GM12872 (cell line): ENCODE results near the gene RREB1.

Experiments
- TF ChIP-seq, protein P1 (sequence below): IDR thresholded peaks from 3 replicates; pipeline ENCODE4 v1.5.1; 2011; ENCODE audit warnings: low read depth, mild to moderate bottlenecking, low read length, moderate library complexity; ENCODE audit not compliant: insufficient read depth

RREB1 gene

DNA sequence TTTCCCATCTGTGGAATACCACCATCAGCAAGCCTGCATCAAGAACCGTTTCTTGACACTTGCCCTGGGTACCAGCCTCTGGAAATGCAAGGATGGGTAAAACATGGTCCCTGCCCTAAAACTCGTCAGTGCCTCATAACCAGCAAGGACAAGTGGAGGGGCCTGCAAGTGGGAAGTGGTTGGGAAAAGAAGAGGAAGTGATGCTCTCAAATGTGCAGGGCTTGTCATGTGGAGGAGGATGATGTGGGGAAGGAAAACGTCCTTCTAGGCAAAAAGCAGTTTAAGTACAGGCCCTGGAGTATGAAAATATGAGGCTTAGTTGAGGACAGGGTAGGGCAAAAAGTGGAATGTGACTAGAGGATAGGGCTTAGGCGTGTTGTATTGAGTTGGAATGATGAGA lies 19.0 kb downstream of the RREB1 start:
- TF ChIP-seq, protein P1, sequence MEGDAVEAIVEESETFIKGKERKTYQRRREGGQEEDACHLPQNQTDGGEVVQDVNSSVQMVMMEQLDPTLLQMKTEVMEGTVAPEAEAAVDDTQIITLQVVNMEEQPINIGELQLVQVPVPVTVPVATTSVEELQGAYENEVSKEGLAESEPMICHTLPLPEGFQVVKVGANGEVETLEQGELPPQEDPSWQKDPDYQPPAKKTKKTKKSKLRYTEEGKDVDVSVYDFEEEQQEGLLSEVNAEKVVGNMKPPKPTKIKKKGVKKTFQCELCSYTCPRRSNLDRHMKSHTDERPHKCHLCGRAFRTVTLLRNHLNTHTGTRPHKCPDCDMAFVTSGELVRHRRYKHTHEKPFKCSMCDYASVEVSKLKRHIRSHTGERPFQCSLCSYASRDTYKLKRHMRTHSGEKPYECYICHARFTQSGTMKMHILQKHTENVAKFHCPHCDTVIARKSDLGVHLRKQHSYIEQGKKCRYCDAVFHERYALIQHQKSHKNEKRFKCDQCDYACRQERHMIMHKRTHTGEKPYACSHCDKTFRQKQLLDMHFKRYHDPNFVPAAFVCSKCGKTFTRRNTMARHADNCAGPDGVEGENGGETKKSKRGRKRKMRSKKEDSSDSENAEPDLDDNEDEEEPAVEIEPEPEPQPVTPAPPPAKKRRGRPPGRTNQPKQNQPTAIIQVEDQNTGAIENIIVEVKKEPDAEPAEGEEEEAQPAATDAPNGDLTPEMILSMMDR = no peak

DNA sequence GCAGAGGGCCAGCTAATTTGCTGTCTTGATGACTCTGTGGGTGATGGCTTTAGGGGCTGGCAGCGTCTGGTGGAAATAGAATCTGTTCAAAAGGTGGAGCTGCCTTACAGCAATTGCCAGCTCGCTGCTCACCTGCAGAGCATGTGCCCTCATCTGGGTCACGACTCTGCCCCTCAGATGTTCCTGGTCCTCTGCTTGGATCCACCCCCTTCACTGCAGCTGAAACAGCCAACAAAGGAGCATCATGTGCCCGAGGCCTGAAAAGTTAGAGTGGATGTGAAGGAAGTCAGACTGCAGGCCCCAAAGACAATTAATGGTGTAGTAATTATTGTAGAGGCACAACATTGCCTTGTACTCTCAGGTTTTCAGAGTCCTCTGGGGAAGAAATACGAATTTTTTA lies 19.9 kb downstream of the RREB1 start:
- TF ChIP-seq, protein P1 = no peak

DNA sequence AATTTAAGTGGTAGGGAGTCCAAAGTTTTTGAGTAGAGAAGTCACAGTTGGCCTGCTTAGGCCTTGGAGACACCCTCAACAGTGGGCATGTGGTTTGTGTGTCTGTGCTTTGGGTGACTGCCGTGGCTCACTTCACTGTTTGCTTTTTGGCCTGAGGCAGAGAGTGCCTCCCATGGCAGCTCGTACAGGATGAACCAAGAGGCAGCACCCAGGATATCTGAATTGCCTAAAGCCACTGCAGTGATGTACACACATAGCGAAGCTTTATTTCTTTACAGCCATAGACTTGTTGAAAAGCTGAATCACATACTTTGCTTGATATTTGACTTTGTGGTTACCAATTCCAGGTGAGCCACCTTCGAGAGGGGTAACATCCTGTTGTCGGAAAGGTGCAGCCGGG lies 21.6 kb downstream of the RREB1 start:
- TF ChIP-seq, protein P1 = no peak

DNA sequence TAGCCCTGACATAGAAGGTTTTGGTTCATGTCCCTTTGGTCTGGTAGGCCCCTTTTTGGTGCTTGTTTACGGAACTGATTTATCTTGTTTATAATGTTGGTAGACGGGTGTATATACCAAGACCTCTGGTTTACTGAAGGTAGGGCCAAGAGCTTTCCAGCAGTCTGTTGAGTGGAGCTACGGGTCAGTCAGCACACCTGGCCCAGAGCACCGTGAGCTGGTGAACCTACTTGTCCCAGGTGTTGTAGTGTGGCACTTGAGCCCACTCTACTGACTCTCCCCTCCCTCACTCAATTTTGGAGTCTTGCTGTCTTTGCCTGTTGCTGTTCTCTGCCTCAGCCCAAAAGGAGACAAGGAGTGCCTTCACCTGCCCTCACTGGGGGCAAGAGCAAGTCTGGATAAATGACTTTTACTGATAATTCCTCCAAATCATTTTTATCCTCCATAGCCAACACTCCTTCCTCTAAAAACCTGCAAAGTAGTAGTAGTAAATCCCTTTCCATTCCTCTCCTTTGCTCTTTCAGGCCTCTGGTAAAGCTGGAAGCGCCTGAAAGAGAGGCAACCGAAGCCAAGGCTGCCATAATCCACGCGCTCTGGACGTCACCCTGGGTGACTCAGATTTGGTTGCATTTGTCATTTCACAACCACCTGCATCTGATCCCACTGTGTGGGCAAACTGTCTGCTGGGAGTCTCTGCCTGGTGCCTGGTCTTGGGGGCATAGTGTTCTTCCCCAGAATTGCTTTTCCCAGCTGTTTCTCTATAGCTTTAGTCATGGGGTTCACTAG lies 22.2 kb downstream of the RREB1 start:
- TF ChIP-seq, protein P1 = no peak

DNA sequence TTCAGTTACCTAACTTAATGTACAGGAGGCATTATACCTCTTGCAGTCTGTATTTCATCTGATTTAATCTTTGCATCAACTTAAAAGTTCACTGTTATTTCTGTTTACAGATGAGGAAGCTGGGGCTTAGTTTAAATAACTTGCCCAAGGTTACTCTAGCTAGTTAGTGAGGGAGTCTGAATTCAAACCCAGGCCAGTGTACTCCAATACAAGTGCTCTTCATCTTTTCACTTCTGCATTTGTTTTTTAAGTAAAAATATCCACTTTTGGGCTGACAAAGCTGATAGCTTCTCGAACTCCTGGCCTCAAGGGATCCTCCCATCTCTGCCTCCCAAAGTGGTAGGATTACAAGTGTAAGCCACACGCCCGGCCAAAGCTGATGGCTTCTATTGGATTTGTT lies 23.6 kb downstream of the RREB1 start:
- TF ChIP-seq, protein P1 = no peak

DNA sequence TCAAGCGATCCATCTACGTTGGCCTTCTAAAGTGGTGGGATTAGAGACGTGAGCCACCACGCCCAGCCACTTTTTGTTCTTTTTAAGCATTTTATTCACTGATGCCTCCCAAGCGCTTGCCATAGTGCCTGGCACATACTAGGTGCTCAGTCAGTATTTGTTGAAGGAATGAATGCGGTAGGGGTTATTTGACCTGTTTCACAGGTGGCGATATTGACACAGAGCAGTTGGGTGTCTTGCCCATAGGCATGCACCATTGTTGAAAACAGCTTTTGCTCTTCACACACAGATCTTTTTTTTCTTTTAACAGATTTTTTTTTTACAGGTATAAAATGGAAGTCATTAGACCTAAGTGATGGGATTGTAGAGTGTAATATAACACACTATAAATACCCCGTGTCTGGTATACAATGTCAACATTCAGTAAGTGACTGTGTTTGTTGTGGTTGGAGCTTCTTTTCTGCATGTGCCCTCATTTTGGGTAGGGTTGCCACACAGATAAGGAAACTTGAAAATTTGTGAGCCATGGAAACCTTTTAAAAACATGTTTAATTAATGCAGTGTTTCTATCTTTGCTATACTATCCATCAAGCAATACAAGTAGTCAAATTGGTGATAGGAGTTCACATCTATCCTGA lies 24.8 kb downstream of the RREB1 start:
- TF ChIP-seq, protein P1 = no peak

DNA sequence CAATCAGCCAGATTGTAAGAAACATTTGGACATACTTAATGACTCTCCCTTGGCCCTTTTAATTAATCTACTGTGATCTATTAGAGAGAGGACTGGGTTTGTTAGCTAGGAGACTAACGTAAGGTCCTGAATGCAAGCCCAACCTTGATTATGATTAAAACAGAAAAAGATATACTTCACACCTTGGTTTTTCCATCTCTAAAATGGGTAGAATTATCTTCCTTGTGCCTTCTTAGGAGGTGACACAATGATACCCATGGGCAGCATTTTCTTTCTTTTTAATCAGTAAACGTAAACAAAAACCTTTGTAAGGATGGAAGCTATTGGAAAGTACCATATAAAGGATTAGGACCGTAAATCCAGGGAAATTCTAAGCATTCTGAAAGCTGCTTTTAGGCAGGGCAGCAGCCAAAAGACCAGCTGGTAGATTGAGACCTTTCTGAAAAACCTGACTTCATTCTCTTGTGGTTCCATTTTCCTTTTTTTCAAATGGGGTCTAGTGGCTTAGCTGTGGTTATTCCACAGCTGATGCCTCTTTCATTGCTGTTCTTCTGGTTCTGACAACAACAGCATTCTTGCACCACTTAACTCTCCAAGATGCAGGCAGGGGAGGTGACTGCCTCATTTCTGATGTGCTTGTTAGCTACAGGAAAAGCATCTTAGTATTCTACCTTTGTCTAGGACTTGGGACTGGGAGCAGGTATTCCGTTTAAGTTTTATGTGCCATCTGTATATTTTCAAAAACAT lies 27.4 kb downstream of the RREB1 start:
- TF ChIP-seq, protein P1 = no peak
